COR-L47 (cell line): ENCODE measurements around the gene PHAF1.

ENCODE experiments used
- DNase-seq: peaks from one replicate; lab custom pipeline; 2025; lab: John Stamatoyannopoulos, UW

PHAF1 gene

DNA sequence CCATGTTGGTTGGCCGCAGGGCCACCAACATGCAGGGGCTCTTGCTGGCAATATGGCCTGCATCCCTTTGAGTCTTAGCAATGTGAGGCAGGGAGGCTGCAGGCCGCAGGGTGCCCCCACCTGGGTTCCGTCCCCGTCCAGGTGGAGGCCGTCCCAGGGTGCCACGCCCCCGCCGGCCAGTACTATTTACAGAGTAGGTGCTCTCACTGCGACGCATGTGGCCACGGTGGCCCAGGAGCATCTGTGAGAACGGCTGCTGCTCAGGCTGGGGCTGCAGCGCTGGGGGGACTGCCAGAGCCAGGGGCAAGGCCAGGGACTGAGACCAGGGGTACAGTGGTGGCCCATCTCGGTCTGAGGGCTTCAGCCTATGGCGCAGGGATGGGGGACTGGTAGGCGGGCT, 70.4 kb downstream of the PHAF1 start:
- no peak for DNase-seq

DNA sequence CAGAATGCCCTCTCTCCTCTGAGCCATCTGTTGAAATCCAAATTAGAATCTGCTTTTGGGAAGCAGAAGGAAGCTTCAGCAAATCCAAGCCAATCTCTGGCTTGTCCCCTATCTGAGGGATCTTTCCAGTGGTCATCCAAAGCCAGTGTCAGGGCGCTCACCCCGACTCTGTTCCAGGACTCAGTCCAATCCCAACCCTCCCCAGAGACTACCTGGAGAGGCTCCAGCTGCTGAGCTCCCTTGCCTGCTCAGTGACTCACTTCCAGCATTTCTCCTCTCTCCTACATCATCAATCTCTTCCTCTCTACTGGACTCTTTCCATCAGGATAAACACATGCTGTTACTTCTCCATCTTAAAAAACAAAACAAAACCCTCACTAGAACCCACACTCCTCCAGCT, 71.6 kb downstream of the PHAF1 start:
- no peak for DNase-seq

DNA sequence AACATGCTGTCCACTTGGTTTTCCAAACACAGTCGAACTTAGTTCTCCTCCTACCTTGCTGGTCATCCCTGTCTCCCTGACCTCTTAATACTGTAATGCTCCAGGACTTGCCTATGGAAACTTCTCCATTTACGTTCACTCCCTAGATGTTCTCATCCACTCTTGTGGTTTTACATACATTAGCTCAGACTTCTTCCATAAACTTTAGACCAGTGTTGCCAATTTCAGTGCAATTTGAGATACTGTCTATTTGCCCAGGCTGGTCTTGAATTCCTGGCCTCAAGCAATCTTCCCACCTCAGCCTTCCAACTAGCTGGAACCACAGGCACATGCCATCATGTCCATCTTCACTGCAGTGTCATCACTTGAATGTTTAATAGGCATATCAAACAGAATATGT, 72.5 kb downstream of the PHAF1 start:
- DNase-seq = no peak

DNA sequence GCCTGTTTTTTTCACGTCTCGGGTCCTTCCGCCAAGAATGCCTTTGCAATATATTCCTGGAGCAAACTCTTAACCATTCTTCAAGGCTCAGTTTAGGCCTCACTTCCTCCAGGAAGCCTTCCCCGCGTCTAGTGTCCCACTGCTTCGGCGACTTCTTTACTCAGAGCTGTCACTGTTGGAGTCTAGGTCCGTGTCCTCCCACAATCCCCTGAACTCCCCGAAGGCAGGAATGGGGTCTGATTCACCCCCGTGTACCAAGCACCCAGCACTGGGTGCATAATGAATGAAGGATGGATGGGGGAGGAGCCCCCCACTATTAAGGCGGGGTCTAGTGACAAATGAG, 73.5 kb downstream of the PHAF1 start:
- DNase-seq = no peak

DNA sequence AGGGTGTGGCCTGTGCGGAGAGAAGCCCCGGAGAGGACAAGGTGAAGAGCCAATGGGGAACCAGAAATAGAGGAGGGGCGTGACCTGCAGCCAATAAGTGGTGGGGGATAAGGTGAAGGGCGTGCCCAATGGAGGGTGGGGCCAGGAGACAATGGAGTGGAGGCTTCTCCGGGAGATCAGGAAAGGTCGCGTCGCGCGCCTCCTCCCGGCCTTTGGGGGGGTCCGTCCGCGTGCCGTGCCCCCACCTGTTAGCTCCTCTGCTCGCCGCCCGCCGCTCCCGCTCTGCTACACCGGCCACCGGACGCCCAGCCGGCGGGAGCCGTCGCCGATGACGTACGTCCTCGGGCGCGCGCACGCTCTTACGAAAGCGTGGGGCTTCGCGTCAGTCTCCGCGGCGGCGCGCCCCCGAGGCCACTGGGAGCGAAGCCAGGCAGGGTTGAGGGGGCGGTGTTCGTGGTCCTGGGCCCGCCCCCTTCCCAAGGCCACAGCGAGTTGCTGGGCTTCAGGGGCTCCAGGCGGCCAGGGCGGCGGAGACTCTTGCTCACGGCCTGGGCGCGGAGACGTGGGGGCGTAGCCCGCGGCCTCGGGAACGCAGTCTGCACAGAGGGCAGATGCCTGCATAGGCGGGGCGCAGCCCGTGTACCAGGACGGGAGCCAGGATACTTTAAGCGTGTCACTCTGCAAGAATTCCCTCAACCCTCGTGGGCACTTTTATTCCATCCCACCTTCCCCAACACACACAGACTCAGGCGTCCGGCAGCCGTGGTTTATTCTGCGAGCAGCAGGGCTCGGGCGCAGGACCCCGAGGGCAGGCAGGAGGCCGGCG, 74.1 kb downstream of the PHAF1 start, which contains the start of gene MATCAP1:
MATCAP1 (minus strand) TSS at position 337 of the 826 bp plus-strand sequence. CDS start 3,353 bp downstream, outside the sequence.
- peak; percentile 96 for DNase-seq

DNA sequence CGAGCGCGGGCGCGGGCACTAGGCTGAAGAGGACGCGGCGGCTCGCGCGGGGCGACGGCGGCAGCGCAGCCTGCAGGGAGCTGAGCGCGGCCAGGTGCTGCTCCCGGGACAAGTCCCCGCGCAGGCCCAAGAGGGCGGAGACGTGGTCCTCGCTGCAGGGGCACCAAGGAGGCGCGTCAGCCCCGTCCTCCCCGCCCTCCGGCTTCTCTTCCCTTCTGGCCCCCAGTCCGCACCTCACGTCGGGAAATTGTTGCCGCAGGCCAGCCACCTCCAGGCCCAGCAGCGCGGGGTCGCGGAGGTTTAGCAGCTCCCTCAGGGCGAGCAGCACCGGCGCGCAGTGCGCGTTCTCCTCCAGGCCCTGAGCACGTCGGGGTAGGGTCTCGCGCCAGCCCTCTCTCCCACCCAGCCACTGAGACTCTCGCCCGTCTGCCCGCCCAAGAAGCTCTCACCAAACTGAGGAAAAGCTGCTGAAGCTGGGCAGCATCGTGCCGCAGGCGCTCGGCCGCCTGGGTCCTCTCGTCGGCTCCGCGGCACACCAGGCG, 74.8 kb downstream of the PHAF1 start:
- DNase-seq = peak; percentile 59

DNA sequence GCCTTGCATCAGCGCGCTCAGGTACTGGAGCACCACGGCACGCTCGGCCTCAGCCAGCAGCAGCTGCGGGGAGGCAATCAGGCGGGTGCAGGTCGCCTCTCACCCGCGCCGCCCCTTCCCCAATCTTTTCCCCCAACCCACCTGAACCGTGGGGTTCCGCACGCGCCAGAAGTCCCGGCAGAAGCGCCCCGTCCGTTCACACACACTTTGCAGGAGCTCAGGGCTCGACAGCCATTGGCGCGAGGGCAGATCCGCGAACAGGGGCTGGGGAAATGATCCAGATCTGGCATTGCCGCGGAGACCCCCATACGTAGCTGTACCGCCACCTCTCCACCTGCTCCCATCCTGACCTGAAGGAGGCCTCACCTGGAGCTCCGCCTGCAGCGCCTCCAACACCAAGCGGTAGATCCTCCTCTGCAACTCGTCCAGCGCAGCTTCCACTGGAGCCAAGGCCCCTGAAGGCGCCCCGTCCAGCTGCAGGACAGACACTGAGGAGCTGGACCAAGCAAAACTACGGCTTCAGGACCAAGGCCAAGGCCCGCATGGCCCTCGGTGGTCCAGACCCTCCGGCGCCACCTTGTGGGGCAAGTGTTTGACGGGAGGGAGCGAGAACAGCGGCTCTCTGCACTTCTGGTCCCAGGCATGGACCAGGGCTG, 75.4 kb downstream of the PHAF1 start:
- peak; percentile 69 for DNase-seq

DNA sequence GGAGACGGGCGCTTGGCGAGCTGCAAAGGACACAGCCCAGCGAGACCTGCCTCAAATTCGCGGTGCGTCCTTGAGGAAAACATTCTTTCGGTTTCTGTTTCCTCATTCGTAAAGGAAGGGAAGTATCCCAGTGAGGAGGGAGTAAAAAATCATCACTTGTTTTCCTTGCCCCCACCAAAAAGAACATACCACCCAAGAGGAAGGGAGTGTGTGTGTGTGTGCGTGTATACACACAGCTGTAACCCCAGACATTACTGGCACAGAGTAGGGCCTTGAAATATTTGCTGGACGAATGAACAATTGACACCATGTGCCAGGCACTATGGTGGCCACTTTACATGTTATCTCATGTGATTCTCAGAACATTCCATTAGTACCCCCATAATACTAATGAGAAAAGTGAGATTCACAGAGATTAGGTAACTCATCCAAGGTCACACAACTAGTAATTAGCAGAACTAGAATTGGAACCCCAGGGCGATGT, 76.0 kb downstream of the PHAF1 start:
- no peak for DNase-seq

DNA sequence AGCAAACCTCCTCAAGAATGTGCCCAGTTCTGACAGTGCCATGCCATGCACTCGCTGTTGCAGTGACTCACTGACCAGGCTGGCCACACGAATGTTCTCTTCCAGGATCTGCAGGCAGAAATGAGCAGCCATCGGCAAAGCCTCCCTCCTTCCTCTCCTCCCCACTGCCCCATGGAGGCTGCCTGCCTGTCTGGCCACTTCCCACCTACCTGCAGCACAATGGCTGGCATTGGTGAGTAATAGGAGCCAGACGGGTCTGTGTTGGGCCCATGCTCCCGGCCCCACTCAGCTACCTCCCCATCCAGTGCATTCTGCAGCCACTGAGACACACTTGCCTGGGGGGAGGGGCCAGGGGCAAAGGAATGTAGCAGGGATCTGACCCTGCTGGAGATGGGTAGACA, 76.8 kb downstream of the PHAF1 start:
- no peak for DNase-seq

DNA sequence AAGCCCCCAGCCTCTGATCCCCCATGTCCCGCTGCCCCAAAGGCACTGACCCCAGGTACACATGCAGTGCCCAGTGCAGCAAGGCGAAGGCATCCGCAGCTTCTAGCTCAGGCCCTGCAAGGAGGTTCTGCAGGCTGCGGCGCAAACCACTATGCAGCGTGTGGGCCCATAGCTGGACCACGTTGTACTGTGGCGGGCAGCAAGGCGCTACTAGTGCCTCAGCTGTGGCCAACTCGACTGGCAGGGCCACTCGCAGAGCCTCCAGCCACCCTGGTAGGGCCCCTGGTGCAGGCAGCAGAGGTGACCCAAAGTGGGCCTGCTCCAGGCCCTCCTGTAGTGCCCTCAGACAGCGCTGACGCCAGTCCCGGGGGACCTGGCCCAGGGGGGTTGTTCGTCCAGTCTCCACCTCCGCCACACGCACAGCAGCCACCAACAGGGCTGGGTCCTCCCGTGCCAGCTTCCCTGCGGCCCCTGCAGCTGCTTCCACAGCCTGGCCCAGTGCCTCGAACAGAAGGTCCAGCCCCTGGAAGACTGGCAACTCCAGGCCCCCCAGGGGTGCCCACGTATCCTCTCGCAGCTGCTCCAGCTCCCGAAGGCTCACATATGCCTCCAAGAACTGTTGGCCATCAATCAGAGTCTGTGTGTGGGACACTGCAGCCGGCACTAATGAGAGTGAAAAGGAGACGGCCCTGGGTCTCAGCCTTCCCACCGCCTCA, 77.6 kb downstream of the PHAF1 start:
- DNase-seq = peak; percentile 73

DNA sequence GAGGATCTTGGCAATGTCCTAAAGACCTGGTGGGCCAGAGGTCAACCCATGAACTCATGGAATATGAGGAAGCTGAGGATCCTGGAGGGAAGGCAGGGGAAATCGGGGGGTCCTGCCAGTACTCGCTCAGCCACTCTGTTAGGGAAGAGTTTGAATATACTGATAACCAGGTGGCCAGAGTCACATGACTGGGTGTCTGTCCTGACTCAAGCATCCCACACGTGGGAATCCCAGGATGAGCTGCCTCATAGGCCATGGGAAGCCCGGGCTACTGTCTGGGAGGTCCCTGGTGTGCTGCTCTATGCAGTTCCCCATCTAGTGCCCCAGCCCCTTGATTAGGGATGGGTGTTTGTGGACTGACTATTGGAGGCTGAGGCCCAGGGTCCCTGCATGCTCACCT, 78.6 kb downstream of the PHAF1 start:
- no peak for DNase-seq

DNA sequence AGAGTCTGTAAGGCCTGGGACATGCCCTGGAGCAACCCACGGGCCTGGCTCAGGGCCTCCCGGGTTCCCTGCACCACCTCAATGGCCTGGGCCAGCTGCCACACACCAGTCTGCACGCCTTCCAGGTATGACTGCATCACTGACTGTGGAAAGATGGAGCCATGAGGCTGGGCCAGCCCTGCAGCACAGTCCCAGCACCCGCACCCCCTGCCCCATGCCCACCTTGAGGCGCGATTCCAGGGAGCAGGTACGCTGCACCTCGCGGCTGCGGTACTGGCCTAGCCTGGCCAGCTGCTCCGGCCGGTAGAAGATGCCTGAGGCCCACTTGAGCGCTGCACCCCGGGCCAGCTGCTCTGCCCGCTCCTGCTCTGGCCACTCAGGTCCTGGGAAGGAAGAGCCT, 79.1 kb downstream of the PHAF1 start:
- DNase-seq = no peak

DNA sequence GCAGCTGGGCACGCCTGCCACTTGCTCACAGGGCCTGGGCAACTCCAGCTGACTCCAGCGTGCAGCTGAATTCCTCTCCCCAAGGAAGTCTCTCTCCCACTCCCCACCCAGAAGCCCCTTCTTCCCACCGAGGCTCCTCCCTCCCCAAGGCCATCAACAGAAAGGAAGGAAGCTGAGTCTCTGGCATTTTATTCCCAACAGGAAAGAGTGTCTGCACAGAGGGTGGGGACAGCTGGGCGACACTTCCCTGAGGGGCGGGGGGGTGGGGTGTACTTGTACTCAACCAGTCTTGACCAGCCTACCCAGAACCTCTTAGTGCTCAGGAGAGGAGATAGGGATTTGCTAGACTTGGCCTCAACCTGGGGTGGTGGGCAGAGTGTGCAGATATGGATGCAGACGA, 80.3 kb downstream of the PHAF1 start, which contains the start of gene EXOC3L1:
EXOC3L1 (minus strand) TSS at position 96 of the 400 bp plus-strand sequence. CDS start 460 bp downstream, outside the sequence.
- DNase-seq = no peak

DNA sequence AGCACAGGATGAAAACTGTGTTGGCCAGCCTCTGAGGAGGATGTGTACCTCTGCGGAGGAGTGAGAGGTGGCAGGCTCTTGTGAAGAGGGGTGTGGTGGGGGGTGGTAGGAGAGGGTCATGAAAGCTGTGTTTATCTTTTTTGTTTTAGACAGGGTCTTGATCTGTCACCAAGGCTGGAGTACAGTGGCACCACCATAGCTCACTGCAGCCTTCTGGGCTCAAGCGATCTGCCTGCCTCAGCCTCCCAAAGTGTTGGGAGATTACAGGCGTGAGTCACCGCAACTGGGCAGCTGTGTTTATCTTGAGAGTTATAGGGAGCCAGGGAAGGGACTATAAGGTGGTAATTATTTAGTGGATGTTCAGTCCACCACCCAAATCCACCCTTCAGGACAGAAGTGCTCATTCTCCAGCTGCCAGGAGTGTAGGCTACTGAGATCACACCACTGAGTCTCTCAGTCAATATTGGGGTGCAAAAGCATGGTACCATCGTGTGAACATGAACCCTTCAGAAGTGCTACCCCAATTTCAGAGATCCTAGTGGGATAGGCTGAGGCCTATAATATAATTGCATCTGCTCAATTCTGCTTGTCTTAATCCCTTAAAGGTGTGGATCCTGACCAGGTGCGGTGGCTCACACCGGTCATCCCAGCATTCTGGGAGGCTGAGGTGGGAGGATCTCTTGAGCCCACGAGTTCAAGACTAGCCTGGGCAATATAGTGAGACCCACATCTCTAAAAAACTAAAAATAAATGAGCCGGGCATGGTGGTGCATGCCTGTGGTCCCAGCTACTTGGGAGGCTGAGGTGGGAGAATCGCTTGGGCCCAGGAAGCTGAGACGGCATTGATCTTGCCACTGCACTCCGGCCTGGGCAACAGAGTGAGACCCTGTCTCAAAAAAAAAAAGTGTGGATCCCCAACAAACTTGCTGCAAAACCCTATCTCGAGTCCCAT, 81.0 kb downstream of the PHAF1 start:
- DNase-seq = no peak

DNA sequence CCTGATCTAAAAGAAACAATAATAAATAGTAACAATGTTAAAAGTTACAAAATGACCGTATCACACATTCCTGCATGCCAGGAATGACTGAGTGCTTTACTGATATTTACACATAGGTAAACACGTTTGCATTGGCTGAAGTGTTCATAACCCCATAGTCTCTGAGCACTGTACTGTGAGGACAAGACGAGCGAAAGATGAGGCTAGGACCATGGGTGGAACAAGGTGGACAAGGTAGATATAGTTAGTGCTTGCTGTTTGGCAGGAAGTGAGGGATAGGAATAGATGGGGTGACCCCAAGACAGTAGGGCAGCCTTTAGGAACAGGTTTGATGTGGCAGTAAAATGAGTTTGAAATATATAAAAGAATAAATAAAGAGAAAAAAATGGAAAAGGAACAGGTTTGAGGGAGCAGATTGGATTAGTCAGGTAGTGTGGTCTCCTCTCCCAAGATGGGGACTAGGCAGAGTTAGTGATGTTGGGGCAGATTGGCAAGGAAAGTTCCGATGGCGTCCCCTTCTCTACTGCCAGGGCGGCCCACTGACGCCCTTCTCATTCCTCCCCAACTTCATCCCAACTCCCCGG, 81.8 kb downstream of the PHAF1 start:
- no peak for DNase-seq

DNA sequence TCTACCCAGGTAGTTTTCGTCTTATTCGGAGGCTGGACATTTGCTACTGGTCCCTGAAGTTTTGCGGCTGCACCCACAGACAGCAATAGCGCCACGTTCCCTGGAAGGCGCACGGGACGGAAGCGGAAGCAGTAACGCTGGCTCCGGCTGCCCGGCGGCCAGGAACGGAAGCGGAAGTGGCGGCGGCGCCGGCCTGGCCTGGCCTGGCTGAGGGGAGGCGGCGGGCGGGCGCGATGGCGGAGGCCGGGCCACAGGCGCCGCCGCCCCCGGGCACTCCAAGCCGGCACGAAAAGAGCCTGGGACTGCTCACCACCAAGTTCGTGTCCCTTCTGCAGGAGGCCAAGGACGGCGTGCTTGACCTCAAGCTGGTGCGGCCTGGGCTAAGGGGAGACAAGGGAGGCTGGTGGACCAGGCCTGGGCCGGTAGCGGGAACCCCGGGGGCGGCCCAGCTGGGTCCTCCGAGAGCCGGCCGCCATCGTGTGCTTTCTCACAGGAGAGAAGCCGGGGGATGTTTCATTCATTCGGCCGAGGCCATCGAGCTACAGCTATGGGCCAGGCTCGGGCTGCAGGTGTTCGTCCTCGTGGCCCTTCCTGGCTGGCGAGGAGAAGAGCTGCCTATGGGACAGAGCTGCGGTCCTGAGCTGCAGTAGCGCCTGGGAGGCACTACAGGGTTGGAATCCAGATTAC, 82.4 kb downstream of the PHAF1 start, which contains the start of gene E2F4:
E2F4 (plus strand) TSS at position 161 of the 687 bp plus-strand sequence; CDS start at position 234, 73 bp downstream.
- DNase-seq = peak; percentile 87

DNA sequence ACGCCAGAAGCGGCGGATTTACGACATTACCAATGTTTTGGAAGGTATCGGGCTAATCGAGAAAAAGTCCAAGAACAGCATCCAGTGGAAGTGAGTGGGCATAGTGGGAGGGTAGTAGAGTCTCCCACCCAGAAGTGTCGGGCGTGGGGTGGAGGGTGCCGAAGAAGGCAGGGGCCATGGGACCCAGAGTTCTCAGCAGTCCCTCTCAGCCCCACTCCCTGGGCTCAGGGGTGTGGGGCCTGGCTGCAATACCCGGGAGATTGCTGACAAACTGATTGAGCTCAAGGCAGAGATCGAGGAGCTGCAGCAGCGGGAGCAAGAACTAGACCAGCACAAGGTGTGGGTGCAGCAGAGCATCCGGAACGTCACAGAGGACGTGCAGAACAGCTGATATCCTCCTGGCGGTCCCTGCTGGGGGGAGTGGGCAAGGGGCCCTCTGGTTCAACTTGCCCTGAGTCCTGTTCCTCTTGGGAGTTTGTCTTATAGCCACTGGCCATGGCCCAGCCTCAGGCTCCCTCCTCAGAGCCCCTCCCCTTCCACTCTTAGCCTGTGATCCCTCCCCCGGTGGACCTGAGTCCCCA, 83.1 kb downstream of the PHAF1 start:
- no peak for DNase-seq

DNA sequence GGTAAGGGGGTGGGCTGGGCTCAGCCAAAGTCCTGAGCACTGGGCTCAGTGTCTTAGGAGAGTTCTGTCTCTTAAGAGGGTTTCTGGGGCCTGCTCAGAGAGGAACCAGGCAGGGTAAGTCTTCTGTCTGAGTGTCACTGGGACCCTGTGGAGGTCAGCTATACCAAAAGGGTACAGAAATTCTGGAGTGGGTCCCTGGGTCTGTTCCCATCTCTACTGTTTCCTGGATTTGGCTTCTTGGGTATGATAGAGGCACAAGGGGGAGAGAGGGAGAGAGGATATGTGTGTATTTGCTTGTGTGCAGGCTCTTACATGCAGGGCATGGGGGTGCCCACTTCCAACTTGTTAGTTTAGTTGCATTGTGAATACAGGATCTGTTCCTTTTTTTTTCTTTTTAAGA, 83.8 kb downstream of the PHAF1 start:
- DNase-seq = no peak

DNA sequence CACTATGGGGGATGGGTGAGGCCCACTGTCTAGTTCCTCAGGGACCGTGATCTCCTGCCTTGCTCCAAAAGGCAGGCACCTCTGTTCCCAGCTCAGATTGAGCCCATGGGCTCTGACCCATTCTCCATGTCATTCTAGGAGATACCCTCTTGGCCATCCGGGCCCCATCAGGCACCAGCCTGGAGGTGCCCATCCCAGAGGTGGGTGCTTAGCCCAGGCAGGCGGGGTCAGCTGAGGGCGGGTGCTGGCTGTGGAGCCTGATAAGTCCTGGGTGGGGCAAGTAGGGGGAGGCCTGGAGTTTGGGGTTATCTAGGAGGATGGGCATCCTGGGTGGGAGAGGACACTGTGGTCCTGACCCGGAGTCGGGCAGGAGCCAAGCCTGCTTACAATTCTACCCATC, 84.5 kb downstream of the PHAF1 start:
- DNase-seq = no peak

DNA sequence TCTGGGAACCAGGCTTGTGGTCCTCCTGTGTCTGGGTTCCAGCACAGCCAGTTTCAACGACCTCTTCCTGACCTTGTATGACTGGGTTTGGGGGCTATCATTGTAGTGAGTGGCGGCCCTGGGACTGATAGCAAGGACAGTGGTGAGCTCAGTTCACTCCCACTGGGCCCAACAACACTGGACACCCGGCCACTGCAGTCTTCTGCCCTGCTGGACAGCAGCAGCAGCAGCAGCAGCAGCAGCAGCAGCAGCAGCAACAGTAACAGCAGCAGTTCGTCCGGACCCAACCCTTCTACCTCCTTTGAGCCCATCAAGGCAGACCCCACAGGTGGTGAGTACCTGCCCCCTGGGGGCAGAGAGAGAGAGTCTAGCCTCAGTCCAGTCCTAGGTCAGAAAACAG, 85.9 kb downstream of the PHAF1 start:
- no peak for DNase-seq
